ENCODE data around the gene SLC41A1. TPM values are rescaled to one million over a fixed set of nuclear protein-coding genes. Genes with fewer than 3 reads are reported as not detected.
A peak's percentile ranks its signal among the peaks of the same experiment; 100 is the strongest.
"Not testable (repeated sequence)": the region's sequence is repeated elsewhere in the genome, so short reads cannot be mapped to it uniquely, and the experiment has no call there.

The SLC41A1 gene
- total RNA-seq, result 100 to 1,000 TPM; 247 to 566 (median 322) TPM
- 100 to 1,000 TPM in 1 of 2 donors, 10 to 100 TPM in 1; 97.0 to 102 TPM for polyA plus RNA-seq
- long read RNA-seq, donor 1, full-length matches to known transcripts, result 52 of 205 reads
- long read RNA-seq, donor 1, partial matches to known transcripts, result 139 of 205 reads
- long read RNA-seq, donor 1, other reads (novel, unspliced or antisense), result 14 of 205 reads
- long read RNA-seq, donor 2, full-length matches to known transcripts, result 73 of 247 reads
- long read RNA-seq, donor 2, partial matches to known transcripts, result 143 of 247 reads
- long read RNA-seq, donor 2, other reads (novel, unspliced or antisense), result 31 of 247 reads
- long read RNA-seq, donor 3, full-length matches to known transcripts, result 213 of 435 reads
- long read RNA-seq, donor 3, partial matches to known transcripts, result 98 of 435 reads
- long read RNA-seq, donor 3, other reads (novel, unspliced or antisense), result 124 of 435 reads

- ATAC-seq (peak; percentile 88 to 95 (median 92)), DNase-seq (peak; percentile 91 to 94)
- no peaks in the 10 kb centered on the region for H3K9me3 ChIP-seq
- TF ChIP-seq CTCF (IDR thresholded peaks at IDR 0.05), result no peak
- peaks cover 0 to 8% (median 0%) of the 10 kb centered on the region in 7 donors for H3K27me3 ChIP-seq
- peak within 1 kb of the TSS; percentile 65 to 93 (median 77) for H3K4me3 ChIP-seq
- intact Hi-C loops (cut with DNase I), result loop anchor here in 5 of 10 donors (2.0 to 5.0 kb wide), 3 partner anchors 64 to 104 kb away; no protein-coding TSS in a partner anchor
- H3K36me3 ChIP-seq, result peaks cover 0 to 27% (median 11%) of the 10 kb centered on the region in 9 donors
- peaks cover 0 to 73% (median 38%) of the 10 kb centered on the region in 9 donors for H3K4me1 ChIP-seq
- H3K27ac ChIP-seq, result peak within 1 kb of the TSS; percentile 69 to 95 (median 92)
- WGBS, 2 donors, result 1% methylated on average over 82 to 83 of the region's 83 CpGs
Measured at GRCh38 chr1:205812878-205813754, at the start of gene SLC41A1. SLC41A1 (minus strand) TSS chr1:205813198; CDS start chr1:205810441, 2,757 bp downstream.

GRCh38 chr1:205861540-205861939, 48.5 kb upstream of the SLC41A1 start:
- Histone ChIP-seq H3K27ac (no peak overlapping the region), H3K36me3 (no peaks in the 10 kb centered on the region), H3K4me1 (peaks cover 0 to 7% (median 0%) of the 10 kb centered on the region in 9 donors), H3K4me3 (no peak overlapping the region), H3K9me3 (peaks cover 0 to 7% (median 0%) of the 10 kb centered on the region in 11 donors), H3K27me3 (no peaks in the 10 kb centered on the region)
- DNase-seq (no peak), ATAC-seq (no peak)
- 97 to 98% methylated on average over 2 of the region's 2 CpGs for WGBS, 2 donors
- TF ChIP-seq CTCF (IDR thresholded peaks at IDR 0.05), result no peak
- intact Hi-C loops (cut with DNase I), result no loop called here

GRCh38 chr1:205858141-205858961, 45.4 kb upstream of the SLC41A1 start:
- TF ChIP-seq CTCF (IDR thresholded peaks at IDR 0.05), result peak in 2 of 9 donors; percentile 30 to 35
- Histone ChIP-seq H3K9me3 (peaks cover 0 to 14% (median 0%) of the 10 kb centered on the region in 11 donors), H3K36me3 (no peaks in the 10 kb centered on the region), H3K27me3 (no peaks in the 10 kb centered on the region), H3K4me1 (no peaks in the 10 kb centered on the region), H3K4me3 (no peak overlapping the region), H3K27ac (no peak overlapping the region)
- 61 to 63% methylated on average over 6 of the region's 6 CpGs for WGBS, 2 donors
- no peak for DNase-seq
- ATAC-seq, result no peak
- intact Hi-C loops (cut with DNase I), result no loop called here

GRCh38 chr1:205857501-205857900, 44.5 kb upstream of the SLC41A1 start:
- H3K4me3 ChIP-seq; ATAC-seq; H3K27me3 ChIP-seq; intact Hi-C loops (cut with DNase I); DNase-seq; H3K4me1 ChIP-seq; H3K27ac ChIP-seq; H3K36me3 ChIP-seq: not testable (repeated sequence)
- H3K9me3 ChIP-seq, result peaks cover 0 to 20% (median 4%) of the 10 kb centered on the region in 11 donors
- 79 to 83% methylated on average over 2 of the region's 2 CpGs for whole genome bisulfite sequencing, 2 donors
